ENCODE measurements around the gene PLCXD3. TPM values are rescaled to one million over a fixed set of nuclear protein-coding genes. Genes with fewer than 3 reads are reported as not detected.
A peak's percentile ranks its signal among the peaks of the same experiment; 100 is the strongest.

Gene PLCXD3
- total RNA-seq, 1 donor from 2014 or later = 0.84 TPM

DNA sequence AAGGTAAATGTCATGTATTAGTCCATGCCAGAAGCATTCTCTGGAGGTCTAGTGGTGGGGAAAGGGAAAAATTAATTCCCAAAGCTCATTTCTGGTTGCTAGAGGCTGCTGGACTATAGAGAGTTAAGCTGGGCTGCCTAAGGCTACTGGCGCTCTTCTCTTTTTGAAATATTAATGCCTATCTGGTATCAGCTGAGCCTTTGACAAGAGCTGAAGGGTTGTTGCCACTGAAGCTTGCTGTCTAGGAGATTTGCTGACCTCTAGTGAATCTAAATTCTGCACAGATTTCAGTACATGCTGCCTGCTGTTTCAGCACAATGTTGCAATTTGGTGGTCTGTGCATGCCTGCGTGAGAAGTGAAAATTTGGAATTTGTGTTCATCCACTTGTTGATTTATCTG lies 29.1 kb upstream of the PLCXD3 start:
- Histone ChIP-seq H3K4me3 (ENCODE audit: low read depth, low read length) (no peak overlapping the region), H3K27me3 (ENCODE audit: control insufficient read depth, insufficient read depth, low read length) (no peaks in the 10 kb centered on the region), H3K36me3 (ENCODE audit: control insufficient read depth, insufficient read depth, low read length) (no peaks in the 10 kb centered on the region)
- DNase-seq (ENCODE audit: low read depth) = no peak
- TF ChIP-seq, protein P1, sequence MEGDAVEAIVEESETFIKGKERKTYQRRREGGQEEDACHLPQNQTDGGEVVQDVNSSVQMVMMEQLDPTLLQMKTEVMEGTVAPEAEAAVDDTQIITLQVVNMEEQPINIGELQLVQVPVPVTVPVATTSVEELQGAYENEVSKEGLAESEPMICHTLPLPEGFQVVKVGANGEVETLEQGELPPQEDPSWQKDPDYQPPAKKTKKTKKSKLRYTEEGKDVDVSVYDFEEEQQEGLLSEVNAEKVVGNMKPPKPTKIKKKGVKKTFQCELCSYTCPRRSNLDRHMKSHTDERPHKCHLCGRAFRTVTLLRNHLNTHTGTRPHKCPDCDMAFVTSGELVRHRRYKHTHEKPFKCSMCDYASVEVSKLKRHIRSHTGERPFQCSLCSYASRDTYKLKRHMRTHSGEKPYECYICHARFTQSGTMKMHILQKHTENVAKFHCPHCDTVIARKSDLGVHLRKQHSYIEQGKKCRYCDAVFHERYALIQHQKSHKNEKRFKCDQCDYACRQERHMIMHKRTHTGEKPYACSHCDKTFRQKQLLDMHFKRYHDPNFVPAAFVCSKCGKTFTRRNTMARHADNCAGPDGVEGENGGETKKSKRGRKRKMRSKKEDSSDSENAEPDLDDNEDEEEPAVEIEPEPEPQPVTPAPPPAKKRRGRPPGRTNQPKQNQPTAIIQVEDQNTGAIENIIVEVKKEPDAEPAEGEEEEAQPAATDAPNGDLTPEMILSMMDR (IDR thresholded peaks at IDR 0.05; ENCODE audit: insufficient read depth, low read length, poor library complexity, severe bottlenecking) = no peak

DNA sequence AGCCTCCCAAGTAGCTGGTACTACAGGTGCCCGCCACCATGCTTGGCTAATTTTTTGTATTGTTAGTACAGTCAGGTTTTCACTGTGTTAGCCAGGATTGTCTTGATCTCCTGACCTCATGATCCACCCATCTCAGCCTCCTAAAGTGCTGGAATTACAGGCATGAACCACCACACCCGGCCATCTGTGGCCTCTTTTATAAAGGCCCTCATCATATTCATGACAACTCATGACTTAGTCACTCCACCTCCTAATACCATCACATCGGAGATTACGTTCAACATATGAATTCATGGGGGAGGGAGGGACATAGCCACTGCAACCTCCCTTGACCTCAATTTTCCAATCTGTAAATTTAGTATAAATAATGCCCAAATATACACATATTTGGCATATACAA lies 27.2 kb upstream of the PLCXD3 start:
- TF ChIP-seq, protein P1 (IDR thresholded peaks at IDR 0.05; ENCODE audit: insufficient read depth, low read length, poor library complexity, severe bottlenecking) = no peak
- Histone ChIP-seq H3K4me3 (ENCODE audit: low read depth, low read length) (no peak overlapping the region), H3K27me3 (ENCODE audit: control insufficient read depth, insufficient read depth, low read length) (no peaks in the 10 kb centered on the region), H3K36me3 (ENCODE audit: control insufficient read depth, insufficient read depth, low read length) (no peaks in the 10 kb centered on the region)
- no peak for DNase-seq (ENCODE audit: low read depth)

DNA sequence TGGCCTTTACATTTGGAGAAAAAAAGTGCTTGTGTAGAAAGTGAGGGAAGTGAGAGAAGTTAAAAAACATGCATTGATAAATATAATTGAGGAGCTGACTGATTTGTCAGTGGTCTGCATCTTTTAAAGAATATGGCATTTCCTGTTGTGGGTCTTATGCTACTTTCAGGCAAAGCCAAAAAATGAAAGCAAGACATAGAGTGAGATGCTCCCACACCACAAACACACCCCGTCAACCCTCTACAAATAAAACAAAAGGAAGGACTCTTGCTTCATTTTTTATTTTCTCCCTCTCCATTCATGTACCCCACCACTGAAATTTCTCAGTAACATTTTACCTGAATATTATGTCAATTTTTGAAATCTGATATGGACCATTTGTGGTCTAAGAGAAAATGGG lies 22.1 kb upstream of the PLCXD3 start:
- H3K4me3 ChIP-seq (ENCODE audit: low read depth, low read length) = no peak overlapping the region
- H3K27me3 ChIP-seq (ENCODE audit: control insufficient read depth, insufficient read depth, low read length) = no peaks in the 10 kb centered on the region
- TF ChIP-seq, protein P1 (IDR thresholded peaks at IDR 0.05; ENCODE audit: insufficient read depth, low read length, poor library complexity, severe bottlenecking) = no peak
- no peaks in the 10 kb centered on the region for H3K36me3 ChIP-seq (ENCODE audit: control insufficient read depth, insufficient read depth, low read length)
- DNase-seq (ENCODE audit: low read depth) = no peak

DNA sequence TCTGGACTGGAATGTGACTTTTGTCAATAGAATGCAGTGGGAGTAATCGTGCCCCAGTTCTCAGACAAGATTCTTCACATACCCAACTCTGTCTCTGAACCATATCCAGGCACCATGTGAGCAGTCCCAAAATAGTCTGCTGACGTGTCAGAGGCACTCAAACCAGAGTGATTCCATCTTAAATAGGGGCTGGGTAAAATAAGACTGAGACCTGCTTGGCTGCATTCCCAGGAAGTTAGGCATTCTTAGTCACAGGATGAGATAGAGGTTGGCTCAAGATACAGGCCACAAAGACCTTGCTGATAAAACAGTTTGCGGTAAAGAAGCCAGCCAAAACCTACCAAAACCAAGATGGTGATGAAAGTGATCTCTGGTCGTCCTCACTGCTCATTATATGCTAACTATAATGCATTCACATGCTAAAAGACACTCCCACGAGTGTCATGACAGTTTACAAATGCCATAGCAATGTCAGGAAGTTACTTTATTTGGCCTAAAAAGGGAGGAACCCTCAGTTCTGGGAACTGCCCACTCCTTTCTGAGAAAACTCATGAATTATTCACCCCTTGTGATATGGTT lies 16.9 kb upstream of the PLCXD3 start:
- no peaks in the 10 kb centered on the region for H3K36me3 ChIP-seq (ENCODE audit: control insufficient read depth, insufficient read depth, low read length)
- no peak overlapping the region for H3K4me3 ChIP-seq (ENCODE audit: low read depth, low read length)
- TF ChIP-seq, protein P1 (IDR thresholded peaks at IDR 0.05; ENCODE audit: insufficient read depth, low read length, poor library complexity, severe bottlenecking) = no peak
- no peaks in the 10 kb centered on the region for H3K27me3 ChIP-seq (ENCODE audit: control insufficient read depth, insufficient read depth, low read length)
- DNase-seq (ENCODE audit: low read depth) = peak; percentile 25

- H3K4me3 ChIP-seq (ENCODE audit: low read depth, low read length) = no peak overlapping the region
- H3K36me3 ChIP-seq (ENCODE audit: control insufficient read depth, insufficient read depth, low read length) = no peaks in the 10 kb centered on the region
- TF ChIP-seq, protein P1 (IDR thresholded peaks at IDR 0.05; ENCODE audit: insufficient read depth, low read length, poor library complexity, severe bottlenecking) = no peak
- DNase-seq (ENCODE audit: low read depth) = no peak
- no peaks in the 10 kb centered on the region for H3K27me3 ChIP-seq (ENCODE audit: control insufficient read depth, insufficient read depth, low read length)
These were observed 16.3 kb upstream of the PLCXD3 start for GRCh38 chr5:41526699-41527098.

GRCh38 chr5:41524174-41524573 lies 13.8 kb upstream of the PLCXD3 start:
- DNase-seq (ENCODE audit: low read depth) = no peak
- TF ChIP-seq, protein P1 (IDR thresholded peaks at IDR 0.05; ENCODE audit: insufficient read depth, low read length, poor library complexity, severe bottlenecking) = peak; percentile 13

More at GRCh38 chr5:41524174-41524573, 13.8 kb upstream of the PLCXD3 start:
- H3K27me3 ChIP-seq (ENCODE audit: control insufficient read depth, insufficient read depth, low read length) = no peaks in the 10 kb centered on the region
- no peaks in the 10 kb centered on the region for H3K36me3 ChIP-seq (ENCODE audit: control insufficient read depth, insufficient read depth, low read length)
- no peak overlapping the region for H3K4me3 ChIP-seq (ENCODE audit: low read depth, low read length)

All from kidney epithelial cell (primary cell).